Immature natural killer cell (primary cell): ENCODE measurements around the gene G6PC1. TPM values are rescaled to one million over a fixed set of nuclear protein-coding genes. Genes with fewer than 3 reads are reported as not detected.
"Not testable (repeated sequence)": the region's sequence is repeated elsewhere in the genome, so short reads cannot be mapped to it uniquely, and the experiment has no call there.

Source experiments
- DNase-seq, 3 donors: peaks; one replicate each; pipeline ENCODE4 v3.0.0; 2022; ENCODE audit warnings: mixed read lengths in 1 of 3
- H3K27ac Mint-ChIP-seq, 6 donors: one replicate each; pipeline ENCODE4 v1.8.0; 2020; ENCODE audit warnings: mixed read lengths in 6 of 6, mild to moderate bottlenecking in 5 of 6, inconsistent platforms in 4 of 6, moderate library complexity in 3 of 6
- H3K27me3 Mint-ChIP-seq, 3 donors: one replicate each; pipeline ENCODE4 v1.8.0; 2020 to 2021; ENCODE audit warnings: low read depth in 3 of 3, mild to moderate bottlenecking in 3 of 3, mixed read lengths in 3 of 3, moderate library complexity in 3 of 3, inconsistent platforms in 1 of 3
- H3K36me3 Mint-ChIP-seq, 3 donors: one replicate each; pipeline ENCODE4 v1.8.0; 2020; ENCODE audit warnings: mixed read lengths in 3 of 3, inconsistent platforms in 2 of 3, mild to moderate bottlenecking in 2 of 3
- H3K4me1 Mint-ChIP-seq, 2 donors: one replicate each; pipeline ENCODE4 v1.8.0; 2020; ENCODE audit warnings: inconsistent platforms in 2 of 2, mild to moderate bottlenecking in 2 of 2, mixed read lengths in 2 of 2, moderate library complexity in 1 of 2
- H3K4me3 Mint-ChIP-seq, 5 donors: one replicate each; pipeline ENCODE4 v1.8.0; 2020; ENCODE audit warnings: mild to moderate bottlenecking in 5 of 5, mixed read lengths in 5 of 5, inconsistent platforms in 3 of 5, moderate library complexity in 3 of 5
- H3K9me3 Mint-ChIP-seq, 6 donors: one replicate each; pipeline ENCODE4 v1.8.0; 2020; ENCODE audit warnings: mild to moderate bottlenecking in 6 of 6, mixed read lengths in 6 of 6, inconsistent platforms in 4 of 6, moderate library complexity in 3 of 6
- polyA plus RNA-seq, 3 donors: library from polyadenylated mRNA; unstranded; fragments of 300-500 nt; fragmentation: Illumina TruSeq; gene quantifications; one replicate each; pipeline ENCODE4 v1.2.3, GENCODE V29; 2021

Gene G6PC1
- polyA plus RNA-seq = not detected

GRCh38 chr17:42900460-42901331 is at the start of gene G6PC1:
G6PC1 (plus strand) TSS chr17:42900799; CDS start chr17:42900877, 78 bp downstream.
- H3K9me3 Mint-ChIP-seq = no peaks in the 10 kb centered on the region
- no peak for DNase-seq
- H3K27ac Mint-ChIP-seq = no peak within 1 kb of the TSS
- H3K36me3 Mint-ChIP-seq = no peaks in the 10 kb centered on the region
- peaks cover 5 to 9% (median 7%) of the 10 kb centered on the region in 3 donors for H3K27me3 Mint-ChIP-seq
- H3K4me3 Mint-ChIP-seq = no peak within 1 kb of the TSS
- no peaks in the 10 kb centered on the region for H3K4me1 Mint-ChIP-seq

GRCh38 chr17:42850954-42851353 is 49.6 kb upstream of the G6PC1 start, which contains the start of gene AOC3:
AOC3 (plus strand) TSS chr17:42851199; CDS start chr17:42851344, 145 bp downstream.
- Mint-ChIP-seq H3K4me3 (no peak within 1 kb of the TSS), H3K27ac (peak within 1 kb of the TSS in 2 of 6 donors; percentile 16 to 47), H3K9me3 (no peaks in the 10 kb centered on the region), H3K4me1 (peaks cover 4 to 15% of the 10 kb centered on the region in 2 donors), H3K36me3 (no peaks in the 10 kb centered on the region), H3K27me3 (peaks cover 0 to 5% (median 1%) of the 10 kb centered on the region in 3 donors)
- DNase-seq = no peak

- H3K4me3 Mint-ChIP-seq, H3K36me3 Mint-ChIP-seq, H3K27ac Mint-ChIP-seq, H3K4me1 Mint-ChIP-seq, DNase-seq, H3K27me3 Mint-ChIP-seq, H3K9me3 Mint-ChIP-seq: not testable (repeated sequence)
Measured at GRCh38 chr17:42851371-42852240, 49.0 kb upstream of the G6PC1 start.

GRCh38 chr17:42852351-42852750 is 48.2 kb upstream of the G6PC1 start:
- Mint-ChIP-seq H3K4me1 (peaks cover 0 to under 1% of the 10 kb centered on the region in 2 donors), H3K27ac (no peak overlapping the region)

GRCh38 chr17:42853004-42853403 is 47.6 kb upstream of the G6PC1 start:
- Mint-ChIP-seq H3K27me3 (peaks cover 0 to 5% (median 1%) of the 10 kb centered on the region in 3 donors), H3K4me3 (no peak overlapping the region), H3K9me3 (no peaks in the 10 kb centered on the region), H3K4me1 (no peaks in the 10 kb centered on the region), H3K36me3 (no peaks in the 10 kb centered on the region), H3K27ac (no peak overlapping the region)
- DNase-seq = no peak

More at GRCh38 chr17:42852351-42852750, 48.2 kb upstream of the G6PC1 start:
- DNase-seq = no peak
- Mint-ChIP-seq H3K27me3 (peaks cover 0 to 5% (median 1%) of the 10 kb centered on the region in 3 donors), H3K9me3 (no peaks in the 10 kb centered on the region), H3K36me3 (no peaks in the 10 kb centered on the region), H3K4me3 (no peak overlapping the region)

GRCh38 chr17:42853597-42853967 is 47.0 kb upstream of the G6PC1 start:
- no peaks in the 10 kb centered on the region for H3K9me3 Mint-ChIP-seq
- H3K4me3 Mint-ChIP-seq = no peak overlapping the region
- no peaks in the 10 kb centered on the region for H3K4me1 Mint-ChIP-seq
- H3K27me3 Mint-ChIP-seq = peaks cover 0 to 5% (median 1%) of the 10 kb centered on the region in 3 donors
- peak overlapping the region in 1 of 6 donors; percentile 51 for H3K27ac Mint-ChIP-seq
- H3K36me3 Mint-ChIP-seq = no peaks in the 10 kb centered on the region
- no peak for DNase-seq

GRCh38 chr17:42853968-42854790 is 46.4 kb upstream of the G6PC1 start:
- Mint-ChIP-seq H3K4me1 (no peaks in the 10 kb centered on the region), H3K27me3 (peaks cover 0 to 5% (median 1%) of the 10 kb centered on the region in 3 donors), H3K9me3 (no peaks in the 10 kb centered on the region), H3K27ac (peak overlapping the region in 1 of 6 donors; percentile 51), H3K36me3 (no peaks in the 10 kb centered on the region), H3K4me3 (no peak overlapping the region)
- DNase-seq = no peak

GRCh38 chr17:42855048-42855596 is 45.5 kb upstream of the G6PC1 start:
- Mint-ChIP-seq H3K9me3 (peaks cover 0 to under 1% (median 0%) of the 10 kb centered on the region in 6 donors), H3K4me1 (no peaks in the 10 kb centered on the region), H3K36me3 (no peaks in the 10 kb centered on the region), H3K4me3 (no peak overlapping the region), H3K27ac (no peak overlapping the region), H3K27me3 (peaks cover 0 to 5% (median 1%) of the 10 kb centered on the region in 3 donors)
- no peak for DNase-seq

GRCh38 chr17:42856093-42856492 is 44.5 kb upstream of the G6PC1 start:
- not testable (repeated sequence) for H3K9me3 Mint-ChIP-seq, H3K27me3 Mint-ChIP-seq, H3K4me3 Mint-ChIP-seq, DNase-seq, H3K27ac Mint-ChIP-seq, H3K36me3 Mint-ChIP-seq, H3K4me1 Mint-ChIP-seq

GRCh38 chr17:42856516-42856915 is 44.1 kb upstream of the G6PC1 start:
- H3K36me3 Mint-ChIP-seq, H3K27ac Mint-ChIP-seq, H3K27me3 Mint-ChIP-seq, H3K4me1 Mint-ChIP-seq, H3K9me3 Mint-ChIP-seq, DNase-seq, H3K4me3 Mint-ChIP-seq: not testable (repeated sequence)

GRCh38 chr17:42857389-42857788 is 43.2 kb upstream of the G6PC1 start:
- H3K9me3 Mint-ChIP-seq = peaks cover 0 to 1% (median 0%) of the 10 kb centered on the region in 6 donors
- no peaks in the 10 kb centered on the region for H3K36me3 Mint-ChIP-seq
- H3K27ac Mint-ChIP-seq = no peak overlapping the region
- peaks cover 3 to 7% (median 5%) of the 10 kb centered on the region in 3 donors for H3K27me3 Mint-ChIP-seq
- no peak for DNase-seq
- H3K4me3 Mint-ChIP-seq = no peak overlapping the region
- no peaks in the 10 kb centered on the region for H3K4me1 Mint-ChIP-seq

- H3K9me3 Mint-ChIP-seq = no peaks in the 10 kb centered on the region
- no peaks in the 10 kb centered on the region for H3K36me3 Mint-ChIP-seq
- DNase-seq = no peak
- H3K4me1 Mint-ChIP-seq = no peaks in the 10 kb centered on the region
- H3K27me3 Mint-ChIP-seq = peaks cover 3 to 13% (median 9%) of the 10 kb centered on the region in 3 donors
- no peak overlapping the region for H3K4me3 Mint-ChIP-seq
- H3K27ac Mint-ChIP-seq = no peak overlapping the region
Measured at GRCh38 chr17:42865638-42866094, 34.9 kb upstream of the G6PC1 start.

- Mint-ChIP-seq H3K9me3 (no peaks in the 10 kb centered on the region), H3K27me3 (peaks cover 1 to 13% (median 9%) of the 10 kb centered on the region in 3 donors), H3K27ac (peak overlapping the region in 1 of 6 donors; percentile 57), H3K4me3 (no peak overlapping the region), H3K36me3 (no peaks in the 10 kb centered on the region), H3K4me1 (no peaks in the 10 kb centered on the region)
- DNase-seq = no peak
Measured at GRCh38 chr17:42866216-42866615, 34.4 kb upstream of the G6PC1 start.
